Suppressor macrophage treated with lipopolysaccharide for 4 hours (primary cell): Measurements from ENCODE around the gene FAM168A.
"Not testable (repeated sequence)": the region's sequence is repeated elsewhere in the genome, so short reads cannot be mapped to it uniquely, and the experiment has no call there.

Experiments
- DNase-seq: peaks from one replicate; pipeline ENCODE4 v3.0.0-alpha.2; 2020

The FAM168A gene

GRCh38 chr11:73465023-73465675 lies 132.8 kb downstream of the FAM168A start:
- no peak for DNase-seq

- no peak for DNase-seq
Measured at GRCh38 chr11:73464347-73464746, 133.6 kb downstream of the FAM168A start.

GRCh38 chr11:73463359-73463758 lies 134.6 kb downstream of the FAM168A start:
- peak; percentile 77 for DNase-seq

- DNase-seq: peak; percentile 90
Measured at GRCh38 chr11:73461964-73462363, 135.9 kb downstream of the FAM168A start.

GRCh38 chr11:73461335-73461840 lies 136.5 kb downstream of the FAM168A start:
- DNase-seq: no peak

GRCh38 chr11:73458201-73458600 lies 139.7 kb downstream of the FAM168A start:
- no peak for DNase-seq

GRCh38 chr11:73454987-73455386 lies 142.9 kb downstream of the FAM168A start:
- DNase-seq: no peak

- no peak for DNase-seq
Measured at GRCh38 chr11:73453562-73453961, 144.3 kb downstream of the FAM168A start.

GRCh38 chr11:73452726-73453125 lies 145.2 kb downstream of the FAM168A start:
- DNase-seq: no peak

- DNase-seq: no peak
Measured at GRCh38 chr11:73451896-73452295, 146.0 kb downstream of the FAM168A start.

GRCh38 chr11:73446766-73447165 lies 151.1 kb downstream of the FAM168A start:
- DNase-seq: no peak

GRCh38 chr11:73445980-73446379 lies 151.9 kb downstream of the FAM168A start:
- DNase-seq: no peak

GRCh38 chr11:73439002-73439843 lies 158.7 kb downstream of the FAM168A start:
- DNase-seq: no peak

- not testable (repeated sequence) for DNase-seq
Measured at GRCh38 chr11:73436859-73437258, 161.1 kb downstream of the FAM168A start.

- DNase-seq: no peak
Measured at GRCh38 chr11:73431396-73431795, 166.5 kb downstream of the FAM168A start.

- no peak for DNase-seq
Measured at GRCh38 chr11:73430326-73430725, 167.6 kb downstream of the FAM168A start.

- DNase-seq: no peak
Measured at GRCh38 chr11:73429121-73429750, 168.7 kb downstream of the FAM168A start.

- no peak for DNase-seq
Measured at GRCh38 chr11:73428699-73429098, 169.2 kb downstream of the FAM168A start.

GRCh38 chr11:73428227-73428626 lies 169.7 kb downstream of the FAM168A start:
- DNase-seq: no peak

- DNase-seq: no peak
Measured at GRCh38 chr11:73426219-73426850, 171.6 kb downstream of the FAM168A start.

- peak; percentile 97 for DNase-seq
Measured at GRCh38 chr11:73425108-73425507, 172.8 kb downstream of the FAM168A start.

GRCh38 chr11:73423506-73423905 lies 174.4 kb downstream of the FAM168A start:
- no peak for DNase-seq

GRCh38 chr11:73422886-73423285 lies 175.0 kb downstream of the FAM168A start:
- DNase-seq: peak; percentile 63
